AG20443 (cell line): Measurements from ENCODE around the gene KRT84.

Experiments used
- DNase-seq: peaks from one replicate; pipeline ENCODE4 v3.0.0; 2012; ENCODE audit warnings: low spot score, mixed read lengths

The KRT84 gene

GRCh38 chr12:52341066-52341580, 44.3 kb downstream of the KRT84 start:
- no peak for DNase-seq

DNA sequence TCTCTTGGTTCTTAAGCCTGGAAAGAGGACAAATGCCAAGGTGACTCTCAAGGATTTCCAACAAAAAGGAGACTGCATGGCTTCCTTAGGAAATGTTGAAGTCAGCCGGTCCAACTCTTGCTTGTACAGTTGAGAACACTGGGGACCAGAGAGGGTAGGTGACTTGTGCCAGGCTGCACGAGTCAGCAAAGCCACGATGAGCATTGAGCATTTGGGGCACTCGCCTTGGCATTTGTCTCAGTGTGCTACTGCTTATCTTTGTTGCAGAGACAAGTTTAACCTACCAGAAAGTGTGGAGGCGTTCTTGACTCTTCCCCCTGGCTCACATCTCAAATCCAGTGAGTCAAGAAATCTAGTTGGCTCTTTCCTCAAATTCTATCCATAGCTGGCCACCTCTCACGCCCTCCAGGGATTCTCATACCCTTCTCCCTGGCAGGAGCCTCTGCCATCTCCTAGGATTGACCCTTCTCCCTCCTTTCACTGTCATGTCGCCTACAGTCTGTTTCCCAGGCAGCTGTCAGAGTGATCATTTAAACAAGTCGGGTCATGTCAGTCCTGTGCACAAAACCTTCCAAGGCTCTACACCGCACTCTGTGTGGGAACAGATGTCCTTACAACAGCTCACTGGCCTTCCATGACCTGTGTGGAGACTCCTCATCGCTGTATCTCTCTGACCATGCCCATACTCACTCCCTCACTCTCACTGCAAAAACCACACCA, 47.1 kb downstream of the KRT84 start:
- no peak for DNase-seq

GRCh38 chr12:52337054-52337453, 48.4 kb downstream of the KRT84 start:
- no peak for DNase-seq

- DNase-seq = no peak
Measured at GRCh38 chr12:52336641-52337040, 48.8 kb downstream of the KRT84 start.

DNA sequence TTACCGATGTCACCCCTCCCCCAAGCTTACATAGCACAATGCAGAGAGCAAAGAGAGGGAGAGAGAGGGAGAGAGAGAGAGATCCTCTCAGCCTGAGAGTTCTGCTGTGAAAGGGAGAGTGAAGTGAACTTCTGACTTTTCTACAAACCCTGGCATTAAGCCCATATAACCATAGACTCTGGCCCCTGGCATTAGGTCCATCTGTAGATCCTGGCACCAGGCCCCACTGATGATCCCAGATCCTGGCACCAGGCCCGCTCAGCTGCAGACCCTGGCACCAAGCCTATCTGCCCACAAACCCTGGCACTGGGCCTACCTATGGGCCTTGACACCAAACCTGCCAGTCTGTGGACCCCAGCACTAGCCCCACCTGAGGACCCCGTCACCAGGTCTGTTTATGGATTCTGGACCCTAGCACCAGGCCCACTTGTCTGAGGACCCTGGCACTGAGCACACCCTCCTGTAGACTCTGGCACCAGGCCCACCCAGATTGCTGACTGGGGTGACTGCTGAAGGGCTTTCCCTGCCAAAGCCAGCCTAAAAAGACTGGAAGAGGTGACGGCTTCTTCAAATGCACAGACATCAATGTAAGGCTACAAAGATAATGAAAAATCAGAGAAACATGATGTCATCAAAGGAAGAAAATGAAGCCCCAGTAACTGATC, 49.7 kb downstream of the KRT84 start:
- DNase-seq = no peak

- no peak for DNase-seq
Measured at GRCh38 chr12:52334185-52334584, 51.3 kb downstream of the KRT84 start.

- DNase-seq = no peak
Measured at GRCh38 chr12:52333321-52333720, 52.1 kb downstream of the KRT84 start.

GRCh38 chr12:52332381-52332780, 53.1 kb downstream of the KRT84 start:
- no peak for DNase-seq

GRCh38 chr12:52331833-52332232, 53.6 kb downstream of the KRT84 start:
- DNase-seq = no peak

- DNase-seq = no peak
Measured at GRCh38 chr12:52331039-52331438, 54.4 kb downstream of the KRT84 start.

- DNase-seq = no peak
Measured at GRCh38 chr12:52327830-52328500, 57.5 kb downstream of the KRT84 start.
